Cardiac fibroblast (primary cell): Measurements from ENCODE around the gene EIF2S1.
A peak's percentile ranks its signal among the peaks of the same experiment; 100 is the strongest.

Experiments
- DNase-seq, 2 donors: peaks; one replicate each; pipeline versions ENCODE4 v3.0.0 to v3.0.0-alpha.2; 2010; ENCODE audit warnings: low read depth in 2 of 2
- H3K4me3 ChIP-seq, 2 donors: replicated peaks in 1 of 2; 1 replicate in 1 of 2; 2 replicates in 1 of 2; pipeline ENCODE4 v1.5.1; 2011; ENCODE audit warnings: low read depth in 2 of 2, low read length in 2 of 2, mild to moderate bottlenecking in 2 of 2, moderate library complexity in 1 of 2
- TF ChIP-seq, protein P1 (sequence below): IDR thresholded peaks from one replicate; pipeline ENCODE4 v1.5.1; 2011; ENCODE audit warnings: low read depth, mild to moderate bottlenecking, low read length, inconsistent platforms

The EIF2S1 gene

DNA sequence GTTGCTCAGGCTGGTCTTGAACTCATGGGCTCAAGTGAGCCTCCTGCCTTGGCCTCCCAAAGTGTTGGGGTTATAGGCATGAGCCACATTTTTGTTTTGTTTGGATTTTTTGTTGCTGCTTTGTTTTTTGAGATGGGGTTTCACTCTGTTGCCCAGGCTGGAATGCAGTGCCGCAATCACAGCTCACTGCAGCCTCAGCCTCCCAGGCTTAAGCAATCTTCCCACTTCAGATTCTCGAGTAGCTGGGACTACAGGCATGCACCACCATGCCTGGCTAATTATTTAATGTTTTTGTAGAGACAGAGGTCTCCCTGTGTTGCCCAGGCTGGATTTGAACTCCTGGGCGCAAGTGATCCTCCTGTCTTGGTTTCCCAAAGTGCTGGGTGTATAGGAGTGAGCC, 57.5 kb downstream of the EIF2S1 start:
- DNase-seq = peak; percentile 23 to 35
- TF ChIP-seq, protein P1, sequence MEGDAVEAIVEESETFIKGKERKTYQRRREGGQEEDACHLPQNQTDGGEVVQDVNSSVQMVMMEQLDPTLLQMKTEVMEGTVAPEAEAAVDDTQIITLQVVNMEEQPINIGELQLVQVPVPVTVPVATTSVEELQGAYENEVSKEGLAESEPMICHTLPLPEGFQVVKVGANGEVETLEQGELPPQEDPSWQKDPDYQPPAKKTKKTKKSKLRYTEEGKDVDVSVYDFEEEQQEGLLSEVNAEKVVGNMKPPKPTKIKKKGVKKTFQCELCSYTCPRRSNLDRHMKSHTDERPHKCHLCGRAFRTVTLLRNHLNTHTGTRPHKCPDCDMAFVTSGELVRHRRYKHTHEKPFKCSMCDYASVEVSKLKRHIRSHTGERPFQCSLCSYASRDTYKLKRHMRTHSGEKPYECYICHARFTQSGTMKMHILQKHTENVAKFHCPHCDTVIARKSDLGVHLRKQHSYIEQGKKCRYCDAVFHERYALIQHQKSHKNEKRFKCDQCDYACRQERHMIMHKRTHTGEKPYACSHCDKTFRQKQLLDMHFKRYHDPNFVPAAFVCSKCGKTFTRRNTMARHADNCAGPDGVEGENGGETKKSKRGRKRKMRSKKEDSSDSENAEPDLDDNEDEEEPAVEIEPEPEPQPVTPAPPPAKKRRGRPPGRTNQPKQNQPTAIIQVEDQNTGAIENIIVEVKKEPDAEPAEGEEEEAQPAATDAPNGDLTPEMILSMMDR = no peak
- H3K4me3 ChIP-seq = no peak overlapping the region

GRCh38 chr14:67418401-67419191, 58.5 kb downstream of the EIF2S1 start:
- peak in 1 of 2 donors; percentile 15 for DNase-seq
- TF ChIP-seq, protein P1 = no peak
- no peak overlapping the region for H3K4me3 ChIP-seq

DNA sequence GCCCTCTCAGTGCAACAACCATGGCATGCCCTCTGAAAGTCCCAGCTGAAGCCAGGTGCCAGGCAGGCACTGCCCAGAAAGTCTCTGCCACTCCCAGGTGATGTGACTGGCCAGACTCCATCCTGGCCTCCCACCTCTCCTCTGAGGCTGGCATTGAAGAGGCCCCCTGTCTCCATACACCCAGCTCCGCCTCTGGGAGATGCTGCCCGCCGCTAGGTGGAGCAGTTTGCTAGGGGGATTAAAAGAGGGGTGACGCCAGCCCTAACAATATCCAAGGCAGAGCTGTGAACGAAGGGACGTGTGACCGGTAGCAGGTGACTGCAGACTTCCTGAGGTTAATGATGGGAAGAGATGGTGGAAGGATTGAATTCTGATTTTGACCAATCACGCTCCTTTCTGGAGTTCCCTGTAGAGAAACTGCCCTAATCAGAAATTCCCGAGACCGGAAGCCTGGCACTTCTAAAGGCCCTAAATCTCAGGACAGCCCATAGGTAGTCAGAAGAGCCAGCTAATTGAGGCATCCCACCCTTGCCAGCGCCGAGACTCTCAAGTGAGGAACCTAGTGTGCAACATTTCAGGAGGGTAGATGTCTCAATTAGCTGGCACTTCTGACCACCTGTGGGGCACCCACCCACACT, 60.1 kb downstream of the EIF2S1 start:
- DNase-seq = no peak
- no peak overlapping the region for H3K4me3 ChIP-seq
- TF ChIP-seq, protein P1 = peak; percentile 60

GRCh38 chr14:67421356-67422224, 61.5 kb downstream of the EIF2S1 start:
- H3K4me3 ChIP-seq = no peak overlapping the region
- DNase-seq = no peak
- TF ChIP-seq, protein P1 = no peak

DNA sequence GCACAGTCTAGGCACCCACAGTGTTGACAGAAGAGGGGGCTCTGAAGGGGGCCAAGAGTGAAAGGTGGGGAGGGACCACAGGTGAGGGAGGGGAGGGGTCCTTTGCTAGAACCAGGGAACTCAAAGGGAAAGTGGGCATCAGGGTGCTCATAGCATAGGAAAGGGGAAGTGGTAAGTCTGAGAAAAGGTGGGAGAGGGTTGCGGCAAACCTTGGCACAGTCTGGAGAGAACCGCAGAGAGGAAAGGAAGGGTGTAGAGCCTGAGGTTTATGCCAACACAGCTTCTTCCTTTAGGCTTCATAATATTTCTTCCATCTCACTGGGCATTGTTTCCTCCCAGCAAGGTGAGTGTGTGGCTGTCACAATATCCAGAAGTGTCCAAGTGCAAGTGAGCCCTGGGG, 63.3 kb downstream of the EIF2S1 start:
- TF ChIP-seq, protein P1 = no peak
- DNase-seq = no peak

DNA sequence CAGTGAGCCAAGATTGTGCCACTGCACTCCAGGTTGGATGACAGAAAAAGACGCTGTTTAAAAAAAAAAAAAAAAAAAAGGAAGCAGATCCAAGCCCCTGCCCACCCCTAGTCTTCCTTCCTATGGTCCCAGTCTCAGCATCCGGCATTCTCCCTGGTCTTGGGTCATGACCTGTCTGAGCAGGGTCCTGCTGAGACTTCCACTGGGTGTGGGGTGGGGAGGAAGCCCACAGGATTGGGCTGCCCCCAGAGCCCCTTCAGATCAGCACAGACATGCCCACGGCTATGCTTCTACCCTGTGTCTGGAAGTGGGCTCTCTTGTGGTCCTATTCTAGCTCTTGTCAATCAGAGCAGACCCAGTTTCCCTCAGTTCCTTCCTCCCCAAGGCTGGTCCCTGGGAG, 64.4 kb downstream of the EIF2S1 start:
- no peak for DNase-seq
- H3K4me3 ChIP-seq = no peak overlapping the region
- TF ChIP-seq, protein P1 = no peak

More for the DNA sequence above, 63.3 kb downstream of the EIF2S1 start:
- no peak overlapping the region for H3K4me3 ChIP-seq
